ENCODE results near the gene SGPP1.
"Not testable (repeated sequence)": the region's sequence is repeated elsewhere in the genome, so short reads cannot be mapped to it uniquely, and the experiment has no call there.

Gene SGPP1

DNA sequence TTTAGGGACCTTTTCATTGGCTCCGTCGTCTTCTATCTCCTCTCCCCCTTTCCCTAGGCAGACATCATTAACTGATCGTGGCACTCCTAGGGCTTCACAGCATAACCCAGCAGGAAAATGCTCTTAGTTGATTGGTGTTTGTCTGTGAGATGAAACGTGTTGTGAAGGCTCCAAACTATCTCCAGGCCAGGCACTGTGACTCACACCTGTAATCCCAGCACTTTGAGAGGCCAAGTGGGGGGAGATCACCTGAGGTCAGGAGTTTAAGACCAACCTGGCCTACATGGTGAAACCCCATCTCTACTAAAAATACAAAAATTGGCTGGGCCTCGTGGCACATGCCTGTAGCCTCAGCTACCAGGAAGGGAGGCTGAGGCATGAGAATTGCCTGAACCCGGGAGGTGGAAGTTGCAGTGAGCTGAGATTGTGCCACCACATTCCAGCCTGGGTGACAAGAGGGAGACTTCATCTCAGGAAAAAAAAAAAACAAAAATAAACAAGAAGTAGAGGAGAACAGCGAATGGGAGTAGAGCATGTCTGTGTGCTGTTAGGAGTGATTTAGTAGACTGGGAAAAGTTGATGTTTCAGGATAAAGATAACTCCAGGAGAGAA lies 53.9 kb downstream of the SGPP1 start:
- DNase-seq (ENCODE audit: low read depth in 1 of 2, low spot score in 1 of 2): no peak

DNA sequence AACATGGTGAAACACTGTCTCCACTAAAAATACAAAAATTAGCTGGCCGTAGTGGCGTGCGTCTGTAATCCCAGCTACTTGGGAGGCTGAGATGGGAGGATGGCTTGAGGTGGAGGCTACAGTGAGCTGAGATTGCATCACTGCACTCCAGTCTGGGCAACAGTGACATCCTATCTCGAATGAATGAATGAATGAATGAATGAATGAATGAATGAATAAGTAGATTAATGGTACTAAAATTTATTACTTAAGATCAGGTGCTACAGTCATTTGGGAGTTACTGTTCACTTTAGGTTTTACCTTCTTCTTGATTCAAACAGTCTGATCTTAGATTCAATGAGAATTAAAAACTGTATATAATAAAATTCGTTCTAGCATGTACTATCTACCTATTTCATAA lies 54.6 kb downstream of the SGPP1 start:
- DNase-seq (ENCODE audit: low read depth in 1 of 2, low spot score in 1 of 2): no peak

DNA sequence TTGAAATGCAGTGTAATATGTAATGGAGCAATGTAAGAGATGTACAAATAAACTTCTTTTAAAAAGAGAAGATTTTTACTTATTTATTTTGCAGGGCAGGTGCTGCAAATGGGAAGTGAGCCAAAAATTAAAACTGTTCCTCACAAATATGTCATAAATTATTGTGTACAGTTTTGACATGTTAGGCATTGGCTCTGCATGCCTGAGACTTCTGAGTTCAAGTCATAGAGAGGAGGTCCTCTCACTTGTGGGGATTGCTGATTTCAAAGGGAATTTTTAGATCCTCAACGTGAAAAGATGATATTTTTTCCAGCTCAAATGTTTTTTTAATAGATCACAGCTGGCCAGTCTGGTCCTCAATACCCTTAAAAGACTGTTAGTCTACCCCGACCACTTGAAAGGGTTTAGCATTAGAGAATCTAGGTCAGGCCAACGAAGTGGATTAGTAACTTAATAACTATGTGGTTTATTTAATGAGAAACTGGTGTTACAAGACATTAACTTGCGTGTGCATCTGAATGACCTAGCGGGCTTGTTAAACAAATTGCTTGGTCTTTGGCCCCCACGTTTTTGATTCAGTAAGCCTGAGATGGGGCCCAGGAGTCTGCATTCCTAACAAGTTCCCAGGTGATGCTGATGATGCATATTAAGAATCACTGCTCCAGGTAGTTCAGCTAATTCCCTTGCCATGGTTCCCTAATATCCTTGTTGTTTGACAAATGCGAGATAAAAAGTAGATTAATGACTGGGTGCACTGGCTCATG lies 55.3 kb downstream of the SGPP1 start:
- DNase-seq (ENCODE audit: low read depth in 1 of 2, low spot score in 1 of 2): no peak

DNA sequence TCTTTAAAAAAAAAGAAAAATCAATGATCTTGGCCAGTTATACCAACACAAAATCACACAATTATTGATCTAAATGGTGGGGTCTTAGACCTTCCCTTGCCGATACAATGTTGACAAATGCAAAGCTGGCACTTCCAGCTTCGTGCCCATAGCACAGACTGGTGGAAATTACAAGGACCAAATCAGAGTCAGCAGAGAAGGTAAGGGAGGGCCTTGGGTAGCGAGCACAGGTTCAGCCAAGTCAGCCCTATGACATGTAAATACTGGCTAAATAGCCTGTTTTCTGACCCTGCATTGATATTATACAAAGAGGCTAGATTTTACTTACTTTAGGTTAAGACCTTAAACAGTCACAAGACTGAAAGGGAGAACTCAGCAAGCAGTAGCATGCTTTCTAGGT lies 55.9 kb downstream of the SGPP1 start:
- DNase-seq (ENCODE audit: low read depth in 1 of 2, low spot score in 1 of 2): no peak

DNA sequence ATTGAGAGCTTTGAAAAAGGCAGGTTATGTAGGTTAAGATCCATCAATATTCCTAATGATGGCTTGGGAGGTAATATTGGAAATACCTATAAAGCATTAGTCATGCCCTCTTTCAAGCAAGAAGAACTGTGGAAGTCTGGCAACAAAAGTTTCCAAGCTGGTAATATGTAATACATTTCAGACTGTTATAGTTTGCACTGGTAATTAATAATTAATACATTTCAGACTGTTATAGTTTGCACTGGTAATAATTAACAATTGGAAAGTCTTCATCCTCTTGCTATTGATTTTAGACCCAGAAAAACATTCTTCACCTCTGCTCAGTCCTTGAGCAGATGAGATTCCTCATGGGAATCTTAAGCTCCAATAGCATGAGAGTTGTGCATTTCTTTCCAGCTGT lies 57.2 kb downstream of the SGPP1 start:
- DNase-seq (ENCODE audit: low read depth in 1 of 2, low spot score in 1 of 2): no peak

DNA sequence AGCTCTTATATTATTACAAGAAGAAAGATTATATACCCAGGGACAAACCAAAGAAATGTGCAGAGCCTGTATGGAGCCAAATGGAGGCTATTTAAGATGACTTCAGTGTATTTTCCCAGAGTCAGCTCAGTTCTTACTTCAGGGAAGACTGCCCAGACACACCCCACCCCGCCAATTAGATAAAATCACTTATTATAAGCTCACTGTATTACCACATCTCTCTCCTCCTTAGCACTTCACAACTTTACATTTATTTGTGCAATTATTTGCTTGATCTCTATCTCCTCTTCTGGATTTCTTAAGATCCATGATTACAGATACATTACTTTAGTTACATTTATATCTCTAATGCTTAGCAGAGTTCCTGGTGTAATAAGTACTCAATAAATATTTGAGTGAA lies 61.5 kb downstream of the SGPP1 start:
- no peak for DNase-seq (ENCODE audit: low read depth in 1 of 2, low spot score in 1 of 2)

DNA sequence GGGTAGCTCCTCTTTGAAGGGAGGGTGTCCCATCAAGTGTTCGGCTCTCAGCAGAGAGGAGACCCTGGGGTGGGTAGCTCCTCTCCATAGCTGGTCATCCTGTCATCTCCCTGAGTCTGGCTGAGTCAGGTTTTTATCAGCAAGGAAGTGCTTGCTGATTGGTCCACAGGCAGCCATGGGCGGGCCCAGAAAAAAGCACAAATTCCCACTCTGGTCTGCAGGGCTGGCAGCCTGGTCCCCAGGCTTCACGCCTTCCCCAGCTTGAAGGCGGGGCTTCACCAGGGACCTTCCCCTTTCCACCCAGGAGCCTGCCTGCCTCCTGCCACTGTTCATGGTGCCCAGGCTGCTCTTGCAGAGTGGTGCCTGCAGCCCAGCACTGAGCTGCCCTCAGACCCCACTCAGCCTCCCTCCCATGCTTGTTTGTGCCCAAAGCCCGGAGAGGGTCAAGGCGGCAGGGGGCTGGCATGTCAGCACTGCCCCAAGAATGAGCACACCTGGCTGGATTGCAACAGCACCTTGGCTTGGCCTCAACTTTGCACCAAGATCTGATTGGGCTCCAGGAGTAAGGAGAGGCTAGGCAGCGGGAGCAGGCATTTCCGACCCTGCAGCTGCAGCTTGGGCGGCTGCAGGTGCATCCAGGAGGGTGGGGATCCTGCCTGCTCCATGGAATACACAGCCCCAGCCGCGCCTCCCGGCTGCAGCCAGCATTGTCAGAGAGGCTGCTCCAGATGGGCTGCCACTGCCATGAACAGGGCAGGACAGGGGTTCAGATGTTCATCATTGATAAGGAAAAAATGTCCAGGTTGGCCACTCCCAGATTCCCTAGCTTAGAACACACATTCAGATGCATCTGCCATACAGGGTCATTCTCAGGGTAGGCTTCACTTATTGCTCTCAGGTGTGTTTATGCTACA lies 64.2 kb downstream of the SGPP1 start:
- DNase-seq (ENCODE audit: low read depth in 1 of 2, low spot score in 1 of 2): no peak

DNA sequence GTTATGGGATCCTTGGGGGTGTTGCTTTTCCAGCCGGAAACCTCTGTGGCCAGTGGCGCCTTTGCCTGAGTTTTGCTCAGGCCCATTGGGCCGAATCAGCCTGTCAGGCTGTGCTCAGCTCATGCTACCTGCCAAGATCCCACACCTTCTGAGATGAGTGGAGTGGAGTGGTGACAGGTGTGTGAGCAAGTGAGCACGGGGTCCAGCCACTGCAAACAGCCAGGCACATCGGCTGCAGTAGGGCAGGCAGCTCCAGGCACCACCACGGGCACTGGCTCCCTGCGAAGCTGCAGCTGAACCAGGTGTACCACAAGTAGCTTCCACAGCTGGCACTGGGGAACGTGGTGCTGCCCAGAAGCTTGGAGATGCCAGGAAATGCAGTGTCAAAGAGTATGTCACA lies 65.1 kb downstream of the SGPP1 start:
- DNase-seq (ENCODE audit: low read depth in 1 of 2, low spot score in 1 of 2): no peak

DNA sequence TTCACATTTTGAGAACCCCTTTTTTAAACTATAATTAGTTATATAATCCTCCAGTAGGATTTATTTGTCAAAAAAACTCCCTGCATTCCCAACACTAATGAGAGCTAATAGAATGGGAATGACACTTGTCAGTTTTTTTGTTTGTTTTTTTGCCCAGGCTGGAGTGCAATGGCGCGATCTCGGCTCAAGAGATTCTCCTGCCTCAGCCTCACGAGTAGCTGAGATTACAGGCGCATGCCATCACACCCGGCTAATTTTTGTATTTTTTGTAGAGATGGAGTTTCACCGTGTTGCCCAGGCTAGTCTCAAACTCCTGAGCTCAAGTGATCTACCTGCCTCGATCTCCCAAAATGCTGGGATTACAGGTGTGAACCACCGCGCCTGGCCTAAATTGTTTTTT lies 66.0 kb downstream of the SGPP1 start:
- DNase-seq (ENCODE audit: low read depth in 1 of 2, low spot score in 1 of 2): not testable (repeated sequence)

DNA sequence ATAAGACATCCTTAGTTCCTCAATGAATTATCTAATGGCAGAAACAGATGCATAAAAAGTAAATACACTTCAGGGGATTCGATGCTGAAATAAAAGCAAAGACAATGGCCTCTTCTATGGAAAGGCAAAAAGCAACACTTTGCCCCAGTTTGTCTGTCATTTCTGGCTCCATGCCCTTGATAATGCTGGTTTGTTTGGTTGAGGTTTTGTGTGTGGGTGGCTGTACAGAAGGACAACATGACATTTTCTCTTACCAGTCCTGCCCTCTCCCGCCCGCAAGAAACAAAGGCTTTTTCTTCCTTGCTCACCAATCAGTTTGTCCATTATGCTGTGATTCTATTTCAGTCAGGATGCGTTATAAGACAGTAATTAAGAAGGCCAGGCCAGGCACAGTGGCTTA lies 68.1 kb downstream of the SGPP1 start:
- DNase-seq (ENCODE audit: low read depth in 1 of 2, low spot score in 1 of 2): no peak

DNA sequence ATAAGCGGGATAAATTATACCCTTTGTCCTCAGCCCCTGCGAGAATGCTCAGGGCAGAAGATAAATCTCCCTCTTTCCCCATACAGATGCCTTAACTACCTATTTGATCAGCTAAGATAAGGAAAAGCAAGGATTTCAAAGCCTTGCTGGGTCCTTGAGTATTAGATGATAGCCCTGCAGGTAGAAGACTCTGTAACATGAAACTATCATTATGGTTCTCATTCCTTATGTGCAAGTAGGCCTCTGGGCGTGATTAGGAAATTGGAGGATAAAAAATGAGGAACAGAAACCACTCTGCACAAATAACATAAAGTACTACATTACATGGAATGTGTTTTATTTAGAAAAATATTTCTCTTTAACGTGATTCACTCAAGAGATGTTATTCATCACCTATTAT lies 71.7 kb downstream of the SGPP1 start:
- no peak for DNase-seq (ENCODE audit: low read depth in 1 of 2, low spot score in 1 of 2)

DNA sequence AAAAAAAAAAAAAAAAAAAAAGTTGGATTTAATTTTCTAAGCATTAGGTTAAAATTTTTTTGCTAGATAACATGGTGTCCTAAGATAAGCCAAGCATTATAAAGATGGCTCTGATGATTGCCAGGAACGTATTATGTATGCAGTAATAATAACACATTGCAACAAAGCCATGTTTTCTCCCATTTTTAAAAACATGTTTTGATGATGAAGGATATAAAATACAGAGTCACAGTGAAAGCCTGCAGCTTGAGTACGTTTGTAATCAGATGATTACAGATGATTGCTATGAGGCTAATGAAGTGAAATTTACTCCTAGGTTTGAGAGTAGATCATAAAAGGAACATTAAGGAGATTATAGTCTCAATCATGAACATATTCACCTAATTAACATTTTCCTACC lies 72.9 kb downstream of the SGPP1 start:
- DNase-seq (ENCODE audit: low read depth in 1 of 2, low spot score in 1 of 2): no peak

DNA sequence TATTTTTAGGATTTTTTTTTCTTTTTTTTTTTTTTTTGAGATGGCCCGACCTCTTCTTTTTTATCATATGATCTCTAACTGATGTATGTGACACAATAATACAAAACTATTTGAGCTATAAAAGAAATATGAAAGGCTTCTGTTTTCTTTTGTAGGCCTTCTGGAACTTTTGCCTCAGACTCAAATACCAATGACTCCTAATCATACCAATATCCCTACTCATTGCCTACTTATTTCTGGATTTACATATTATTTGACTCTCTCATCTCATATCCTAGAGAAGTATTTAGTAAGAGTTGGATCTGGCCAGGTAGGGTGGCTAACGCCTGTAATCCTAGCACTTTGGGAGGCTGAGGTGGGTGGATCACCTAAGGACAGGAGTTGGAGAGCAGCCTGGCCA lies 73.5 kb downstream of the SGPP1 start:
- DNase-seq (ENCODE audit: low read depth in 1 of 2, low spot score in 1 of 2): no peak

DNA sequence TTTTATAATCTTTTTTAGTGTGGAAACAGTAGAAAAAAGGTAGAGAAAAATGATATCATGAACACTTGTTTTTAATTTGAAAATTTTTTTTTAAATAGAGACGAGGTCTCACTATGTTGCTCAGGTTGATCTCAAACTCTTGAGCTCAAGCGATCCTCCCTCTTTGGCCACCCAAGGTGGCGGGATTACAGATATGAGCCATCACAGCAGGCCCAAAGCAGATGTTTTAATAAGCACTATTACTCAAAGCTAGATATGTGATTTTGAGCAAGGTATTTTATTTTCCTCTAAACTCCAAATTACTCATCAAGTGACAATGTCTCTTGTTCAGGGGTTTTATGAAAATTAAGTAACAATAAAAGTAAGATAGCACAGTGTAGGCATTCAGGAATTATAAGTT lies 75.5 kb downstream of the SGPP1 start:
- no peak for DNase-seq (ENCODE audit: low read depth in 1 of 2, low spot score in 1 of 2)

DNA sequence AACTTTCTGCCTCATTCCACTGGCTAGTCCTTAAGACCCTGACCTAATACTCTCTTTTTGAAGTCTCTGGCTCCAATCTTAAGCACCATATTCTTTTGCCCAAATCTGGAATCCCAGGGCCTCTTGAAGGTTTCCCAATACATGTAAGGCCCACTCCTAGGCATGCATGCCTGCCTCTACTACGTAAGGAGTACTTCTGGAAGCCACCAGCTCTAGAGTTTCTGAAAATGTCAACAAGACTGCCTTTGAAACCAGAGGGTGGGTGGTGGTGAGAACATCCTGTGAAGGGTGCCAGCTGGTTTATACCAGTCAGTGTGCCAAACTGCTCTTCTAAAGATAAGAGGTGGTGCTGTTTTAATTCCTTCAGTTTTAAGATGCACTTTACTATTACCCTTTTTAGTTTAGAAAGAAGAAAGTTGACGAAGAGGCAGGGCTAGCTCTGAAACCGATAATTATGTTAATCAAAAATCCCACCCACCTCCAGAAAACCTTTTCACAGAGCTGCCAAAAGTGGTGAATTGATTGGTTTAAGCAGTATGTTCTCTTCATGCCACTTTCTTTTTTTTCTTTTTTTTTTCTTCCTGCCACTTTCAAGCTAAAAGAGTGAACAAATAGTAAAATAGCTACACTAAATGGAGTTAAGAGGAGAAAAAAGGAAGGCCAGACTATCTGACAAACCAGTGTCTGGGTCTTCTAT lies 77.5 kb downstream of the SGPP1 start:
- peak in 1 of 2 donors; percentile 16 for DNase-seq (ENCODE audit: low read depth in 1 of 2, low spot score in 1 of 2)

DNA sequence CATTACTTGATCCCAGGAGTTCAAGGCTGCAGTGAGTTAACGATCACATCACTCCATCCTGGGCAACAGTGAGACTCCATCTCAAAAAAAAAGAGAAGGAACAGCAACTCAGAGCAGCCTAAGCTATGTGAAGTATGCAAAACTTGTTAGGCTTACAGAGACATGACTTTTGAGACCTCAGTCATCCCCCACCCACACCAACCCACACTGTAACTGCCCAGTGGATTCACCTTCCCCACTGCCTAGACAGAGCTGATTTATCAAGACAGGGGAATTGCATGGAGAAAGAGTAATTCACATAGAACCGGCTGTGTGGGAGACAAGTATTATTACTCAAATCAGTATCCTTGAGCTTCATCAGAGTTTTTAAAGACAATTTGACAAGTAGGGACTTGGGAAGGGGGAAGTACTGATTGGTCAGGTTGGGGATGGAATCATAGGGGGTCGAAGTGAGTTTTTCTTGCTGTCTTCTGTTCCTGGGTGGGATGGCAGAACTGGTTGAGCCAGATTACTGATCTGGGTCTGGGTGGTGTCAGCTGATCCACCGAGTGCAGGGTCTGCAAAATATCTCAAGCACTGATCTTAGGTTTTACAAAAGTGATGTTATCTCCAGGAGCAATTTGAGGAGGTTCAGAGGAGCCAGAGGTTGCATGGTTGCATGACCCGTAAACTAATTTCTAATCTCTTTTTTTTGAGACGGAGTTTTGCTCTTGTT lies 80.0 kb downstream of the SGPP1 start:
- DNase-seq (ENCODE audit: low read depth in 1 of 2, low spot score in 1 of 2): no peak

DNA sequence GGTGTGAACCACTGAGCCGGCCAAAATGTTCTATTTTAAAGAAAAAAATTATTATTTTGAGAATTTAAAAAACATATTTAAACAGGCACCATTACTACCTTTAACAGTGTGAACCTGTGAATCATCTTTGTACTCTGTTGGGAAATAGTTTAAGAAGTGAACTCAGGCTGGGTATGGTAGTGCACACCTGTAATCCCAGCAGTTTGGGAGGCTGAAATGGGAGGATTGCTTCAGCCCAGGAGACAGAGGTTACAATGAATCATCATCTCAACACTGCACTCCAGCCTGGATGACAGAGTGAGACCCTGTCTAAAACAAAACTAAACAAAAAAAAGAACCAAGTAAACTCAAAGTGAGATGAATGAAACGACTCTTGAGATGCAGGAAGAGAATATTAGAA lies 83.1 kb downstream of the SGPP1 start:
- DNase-seq (ENCODE audit: low read depth in 1 of 2, low spot score in 1 of 2): no peak

DNA sequence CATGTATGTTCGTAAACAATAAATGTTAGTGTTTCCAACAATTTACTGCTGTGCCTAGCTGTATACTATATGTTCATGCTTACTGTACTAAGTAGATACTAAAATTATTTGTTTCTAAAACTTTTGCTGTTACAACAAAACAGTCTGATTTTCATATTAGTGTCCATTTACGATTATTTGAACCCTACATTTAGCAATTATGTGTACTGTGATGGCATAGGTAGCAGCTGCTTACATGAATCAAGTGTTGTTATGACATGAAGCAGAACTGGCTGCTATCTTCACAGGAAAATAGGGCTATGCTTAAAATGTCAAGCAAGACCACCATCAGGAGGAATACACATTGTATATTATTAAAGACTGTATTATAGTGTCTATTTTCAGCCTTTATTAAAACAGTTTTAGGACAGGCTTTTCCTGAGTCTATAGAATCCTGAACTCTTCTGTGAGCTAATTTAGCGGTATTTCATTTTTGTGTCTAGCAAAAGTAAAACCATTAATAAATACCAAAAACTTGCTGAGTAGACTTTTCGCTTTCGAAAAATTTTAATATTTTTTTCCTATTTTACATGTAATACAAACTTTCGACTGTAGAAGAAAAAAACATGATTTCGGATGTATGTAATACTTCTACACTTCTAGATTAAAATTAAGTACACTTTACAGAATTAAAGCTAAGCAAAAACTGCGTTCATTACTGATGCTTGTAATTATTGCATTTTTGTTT lies 85.0 kb downstream of the SGPP1 start:
- DNase-seq (ENCODE audit: low read depth in 1 of 2, low spot score in 1 of 2): no peak

DNA sequence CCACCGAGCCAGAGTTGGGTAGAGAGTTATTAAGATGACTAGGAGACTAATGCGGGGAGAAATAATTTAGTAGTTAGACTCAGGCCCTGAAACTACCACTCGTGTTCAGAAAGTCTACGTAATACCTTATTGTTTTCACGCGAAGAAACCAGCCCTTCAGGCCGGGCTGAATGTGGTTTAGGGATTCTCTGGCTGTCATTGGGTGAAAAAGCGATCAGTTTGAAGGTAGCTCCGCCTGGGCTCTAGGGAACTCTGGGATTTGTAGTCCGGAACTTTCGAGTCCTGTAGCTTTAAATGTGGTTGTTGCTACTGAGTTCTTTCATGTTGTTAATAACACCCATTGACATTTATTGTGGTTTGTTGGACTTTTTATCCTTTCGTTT lies 85.6 kb downstream of the SGPP1 start:
- peak; percentile 27 to 58 for DNase-seq (ENCODE audit: low read depth in 1 of 2, low spot score in 1 of 2)
